ENCODE data around the gene GNAT1.

GRCh38 chr3:50214824-50215223, 23.4 kb downstream of the GNAT1 start:
- TF ChIP-seq CTCF (IDR thresholded peaks at IDR 0.05) (no peak), EP300 (IDR thresholded peaks at IDR 0.05) (no peak), POLR2A (IDR thresholded peaks at IDR 0.05) (no peak), POLR2AphosphoS5 (IDR thresholded peaks at IDR 0.05) (no peak)

Measured in upper lobe of left lung (tissue), 4 donors.